ENCODE data around the gene FAM151A.

The FAM151A gene

DNA sequence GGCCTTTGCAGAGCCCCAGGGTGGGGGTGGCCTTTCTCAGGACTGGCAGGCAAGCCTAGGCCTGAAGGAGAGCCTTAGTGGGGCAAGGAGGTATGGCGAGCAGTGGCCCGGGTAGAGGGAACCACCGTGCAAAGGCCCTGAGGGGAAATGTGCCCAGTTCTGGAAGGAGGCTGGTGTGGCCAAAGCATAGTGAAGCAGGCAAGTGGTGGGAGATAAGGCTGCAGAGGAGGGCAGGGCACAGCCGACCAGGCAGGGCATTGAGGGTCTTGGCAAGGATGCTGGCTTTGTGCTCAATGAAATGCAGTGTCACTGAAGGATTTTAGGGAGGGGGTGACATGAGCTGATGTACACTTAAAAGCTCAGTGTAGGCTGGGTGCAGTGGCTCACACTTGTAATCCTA lies 41.0 kb upstream of the FAM151A start:
- TF ChIP-seq, protein P1, sequence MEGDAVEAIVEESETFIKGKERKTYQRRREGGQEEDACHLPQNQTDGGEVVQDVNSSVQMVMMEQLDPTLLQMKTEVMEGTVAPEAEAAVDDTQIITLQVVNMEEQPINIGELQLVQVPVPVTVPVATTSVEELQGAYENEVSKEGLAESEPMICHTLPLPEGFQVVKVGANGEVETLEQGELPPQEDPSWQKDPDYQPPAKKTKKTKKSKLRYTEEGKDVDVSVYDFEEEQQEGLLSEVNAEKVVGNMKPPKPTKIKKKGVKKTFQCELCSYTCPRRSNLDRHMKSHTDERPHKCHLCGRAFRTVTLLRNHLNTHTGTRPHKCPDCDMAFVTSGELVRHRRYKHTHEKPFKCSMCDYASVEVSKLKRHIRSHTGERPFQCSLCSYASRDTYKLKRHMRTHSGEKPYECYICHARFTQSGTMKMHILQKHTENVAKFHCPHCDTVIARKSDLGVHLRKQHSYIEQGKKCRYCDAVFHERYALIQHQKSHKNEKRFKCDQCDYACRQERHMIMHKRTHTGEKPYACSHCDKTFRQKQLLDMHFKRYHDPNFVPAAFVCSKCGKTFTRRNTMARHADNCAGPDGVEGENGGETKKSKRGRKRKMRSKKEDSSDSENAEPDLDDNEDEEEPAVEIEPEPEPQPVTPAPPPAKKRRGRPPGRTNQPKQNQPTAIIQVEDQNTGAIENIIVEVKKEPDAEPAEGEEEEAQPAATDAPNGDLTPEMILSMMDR (IDR thresholded peaks at IDR 0.05; ENCODE audit: insufficient read depth, low read length, poor library complexity, severe bottlenecking), result no peak
- no peak for TF ChIP-seq EZH2phosphoT487 (conservative IDR thresholded peaks at IDR 0.05; ENCODE audit: low read length)
- Histone ChIP-seq H3F3A (ENCODE audit: insufficient read depth) (no peaks in the 10 kb centered on the region), H3K4me2 (ENCODE audit: low read depth, low read length, poor library complexity, severe bottlenecking) (no peak overlapping the region), H3K27ac (ENCODE audit: low read depth, low read length) (no peak overlapping the region), H3K9me3 (ENCODE audit: insufficient read depth, low read length) (no peaks in the 10 kb centered on the region), H4K20me1 (ENCODE audit: low read depth, low read length) (no peaks in the 10 kb centered on the region), H3K79me2 (ENCODE audit: insufficient read depth, low read length) (no peaks in the 10 kb centered on the region), H3K4me3 (ENCODE audit: insufficient read depth, low read length, poor library complexity, severe bottlenecking) (no peak overlapping the region), H3K27me3 (ENCODE audit: low read length) (no peaks in the 10 kb centered on the region), H3K9ac (ENCODE audit: low read length) (no peak overlapping the region), H3K36me3 (ENCODE audit: low read length) (no peaks in the 10 kb centered on the region), H3K9me2 (replicated peaks; ENCODE audit: insufficient read depth, low read length) (no peaks in the 10 kb centered on the region), H2AFZ (ENCODE audit: low read depth, low read length, severe bottlenecking) (no peak overlapping the region)

DNA sequence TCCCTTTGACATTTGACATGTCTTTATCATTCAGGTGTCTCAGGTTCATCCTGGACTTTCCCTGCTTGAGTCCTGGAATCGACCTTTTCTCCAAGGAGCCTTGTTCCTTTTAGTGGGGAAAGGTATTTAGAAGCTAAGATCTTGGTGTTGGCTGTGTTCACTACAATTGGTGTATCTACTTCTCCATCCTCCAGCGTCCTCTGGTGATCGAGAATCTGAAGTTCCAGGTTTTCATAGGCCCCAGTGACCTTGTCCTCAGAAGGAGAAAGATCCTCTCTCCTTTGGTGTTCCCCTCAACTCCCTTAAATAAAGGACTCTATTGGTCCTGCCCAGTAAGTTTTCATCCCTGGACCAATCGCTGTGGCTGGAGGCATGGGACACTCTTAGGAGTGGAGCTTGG lies 40.4 kb upstream of the FAM151A start:
- H3F3A ChIP-seq (ENCODE audit: insufficient read depth), result no peaks in the 10 kb centered on the region
- no peaks in the 10 kb centered on the region for H3K9me2 ChIP-seq (replicated peaks; ENCODE audit: insufficient read depth, low read length)
- no peak overlapping the region for H2AFZ ChIP-seq (ENCODE audit: low read depth, low read length, severe bottlenecking)
- no peaks in the 10 kb centered on the region for H3K36me3 ChIP-seq (ENCODE audit: low read length)
- no peak overlapping the region for H3K4me3 ChIP-seq (ENCODE audit: insufficient read depth, low read length, poor library complexity, severe bottlenecking)
- H3K27ac ChIP-seq (ENCODE audit: low read depth, low read length), result no peak overlapping the region
- H3K79me2 ChIP-seq (ENCODE audit: insufficient read depth, low read length), result no peaks in the 10 kb centered on the region
- H3K9me3 ChIP-seq (ENCODE audit: insufficient read depth, low read length), result 0 out of 2 replicates have a peak, but pooled peaks cover under 1% of the 10 kb centered on the region
- H3K9ac ChIP-seq (ENCODE audit: low read length), result no peak overlapping the region
- no peaks in the 10 kb centered on the region for H4K20me1 ChIP-seq (ENCODE audit: low read depth, low read length)
- TF ChIP-seq, protein P1 (IDR thresholded peaks at IDR 0.05; ENCODE audit: insufficient read depth, low read length, poor library complexity, severe bottlenecking), result no peak
- no peak for TF ChIP-seq EZH2phosphoT487 (conservative IDR thresholded peaks at IDR 0.05; ENCODE audit: low read length)
- no peaks in the 10 kb centered on the region for H3K27me3 ChIP-seq (ENCODE audit: low read length)
- H3K4me2 ChIP-seq (ENCODE audit: low read depth, low read length, poor library complexity, severe bottlenecking), result no peak overlapping the region

DNA sequence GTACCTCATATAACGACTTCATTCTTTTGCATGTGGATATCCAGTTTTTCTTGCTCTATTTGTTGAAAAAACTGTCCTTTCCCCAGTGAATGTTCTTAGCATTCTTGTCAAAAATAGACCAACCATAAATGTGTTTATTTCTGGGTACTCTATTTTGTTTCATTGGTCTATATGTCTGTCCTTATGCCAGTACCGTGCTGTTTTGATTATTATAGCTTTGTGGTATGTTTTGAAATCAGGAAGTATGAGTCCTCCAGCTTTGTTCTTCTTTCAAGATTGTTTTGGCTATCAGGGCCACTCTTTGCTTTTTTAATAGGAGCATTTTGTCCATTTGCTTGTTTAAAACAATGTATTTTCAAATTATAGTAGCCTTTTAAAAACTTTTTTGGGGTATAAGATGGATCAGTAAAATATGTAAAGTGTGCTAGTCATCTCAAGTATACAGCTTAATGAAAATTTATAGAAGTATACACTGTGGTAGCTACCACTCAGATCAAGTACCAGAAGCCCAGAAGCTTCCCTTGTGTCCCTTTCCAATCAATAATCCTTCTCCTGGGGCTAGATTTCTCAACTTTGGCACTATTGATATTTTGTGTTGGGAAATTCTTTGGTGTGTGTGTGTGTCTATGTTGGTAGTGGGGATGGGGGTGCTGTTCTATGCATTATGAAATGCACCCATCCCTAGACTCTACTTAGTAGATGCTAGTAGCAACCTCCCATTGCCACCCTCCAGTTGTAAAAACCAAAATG lies 35.0 kb upstream of the FAM151A start:
- H3K36me3 ChIP-seq (ENCODE audit: low read length), result no peaks in the 10 kb centered on the region
- no peaks in the 10 kb centered on the region for H3K79me2 ChIP-seq (ENCODE audit: insufficient read depth, low read length)
- no peaks in the 10 kb centered on the region for H4K20me1 ChIP-seq (ENCODE audit: low read depth, low read length)
- H3K27ac ChIP-seq (ENCODE audit: low read depth, low read length), result no peak overlapping the region
- no peak overlapping the region for H2AFZ ChIP-seq (ENCODE audit: low read depth, low read length, severe bottlenecking)
- H3K27me3 ChIP-seq (ENCODE audit: low read length), result no peaks in the 10 kb centered on the region
- H3K4me2 ChIP-seq (ENCODE audit: low read depth, low read length, poor library complexity, severe bottlenecking), result no peak overlapping the region
- H3K4me3 ChIP-seq (ENCODE audit: insufficient read depth, low read length, poor library complexity, severe bottlenecking), result no peak overlapping the region
- no peak for TF ChIP-seq EZH2phosphoT487 (conservative IDR thresholded peaks at IDR 0.05; ENCODE audit: low read length)
- TF ChIP-seq, protein P1 (IDR thresholded peaks at IDR 0.05; ENCODE audit: insufficient read depth, low read length, poor library complexity, severe bottlenecking), result no peak
- H3K9me2 ChIP-seq (replicated peaks; ENCODE audit: insufficient read depth, low read length), result no peaks in the 10 kb centered on the region
- H3F3A ChIP-seq (ENCODE audit: insufficient read depth), result no peaks in the 10 kb centered on the region
- H3K9ac ChIP-seq (ENCODE audit: low read length), result no peak overlapping the region
- H3K9me3 ChIP-seq (ENCODE audit: insufficient read depth, low read length), result peaks cover 7% of the 10 kb centered on the region; the same call in 1 of the 2 replicates
